ENCODE measurements around the gene OR2B2. TPM values are rescaled to one million over a fixed set of nuclear protein-coding genes. Genes with fewer than 3 reads are reported as not detected.
A peak's percentile ranks its signal among the peaks of the same experiment; 100 is the strongest.

The OR2B2 gene
- total and polyA plus RNA-seq, 12 donors = not detected

DNA sequence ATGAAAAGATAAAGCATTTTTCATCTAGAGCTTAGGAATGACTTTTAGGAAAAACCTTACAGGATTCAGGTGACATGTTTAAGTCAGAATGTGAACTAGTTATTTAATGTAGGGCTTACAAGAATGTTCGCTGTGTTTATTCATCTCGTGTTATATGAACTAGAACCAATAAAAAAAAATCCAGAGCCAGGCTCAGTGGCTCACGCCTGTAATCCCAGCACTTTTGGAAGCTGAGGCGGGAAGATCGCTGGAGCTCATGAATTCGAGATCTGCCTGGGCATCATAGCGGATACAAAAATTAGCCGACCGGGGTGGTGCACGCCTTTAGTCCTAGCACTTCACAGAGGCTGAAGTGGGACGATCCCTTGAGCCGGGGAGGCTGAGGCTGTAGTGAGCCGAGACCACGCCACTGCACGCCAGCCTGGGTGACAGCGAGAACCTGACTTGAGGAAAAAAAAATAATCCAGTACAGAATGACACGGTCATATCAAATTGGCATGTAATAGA lies 46.3 kb downstream of the OR2B2 start:
- Histone ChIP-seq H3K9me3 (replicated peaks in 1 of 3) (no peaks in the 10 kb centered on the region), H3K4me1 (replicated peaks in 1 of 2) (peaks cover 6 to 24% of the 10 kb centered on the region in 2 donors), H3K4me3 (peak overlapping the region in 2 of 4 donors; percentile 52 to 56), H3K27ac (peak overlapping the region in 1 of 5 donors; percentile 74), H3K27me3 (peaks cover 21% of the 10 kb centered on the region), H3K36me3 (replicated peaks in 1 of 2) (no peaks in the 10 kb centered on the region)
- peak in 1 of 7 donors; percentile 6 for DNase-seq
- intact Hi-C loops (cut with DNase I) = no loop called here
- WGBS, 4 donors = 2% methylated on average over 17 of the region's 17 CpGs
- TF ChIP-seq CTCF (IDR thresholded peaks at IDR 0.05) (no peak), POLR2A (IDR thresholded peaks at IDR 0.05) (no peak)

GRCh38 chr6:27864906-27865849 lies 47.0 kb downstream of the OR2B2 start:
- peaks cover 21% of the 10 kb centered on the region for H3K27me3 ChIP-seq
- peak; percentile 48 to 80 (median 74) for DNase-seq
- H3K36me3 ChIP-seq (replicated peaks in 1 of 2) = no peaks in the 10 kb centered on the region
- peak overlapping the region; percentile 18 to 78 (median 54) for H3K4me3 ChIP-seq
- intact Hi-C loops (cut with DNase I) = no loop called here
- TF ChIP-seq POLR2A (IDR thresholded peaks at IDR 0.05) = peak; percentile 73 to 79
- TF ChIP-seq CTCF (IDR thresholded peaks at IDR 0.05) = no peak
- H3K4me1 ChIP-seq (replicated peaks in 1 of 2) = peaks cover 6 to 24% of the 10 kb centered on the region in 2 donors
- 0 to 1% (median 0%) methylated on average over 31 to 58 of the region's 58 CpGs for WGBS, 4 donors
- H3K27ac ChIP-seq = peak overlapping the region in 4 of 5 donors; percentile 29 to 74 (median 66)
- H3K9me3 ChIP-seq (replicated peaks in 1 of 3) = no peaks in the 10 kb centered on the region

DNA sequence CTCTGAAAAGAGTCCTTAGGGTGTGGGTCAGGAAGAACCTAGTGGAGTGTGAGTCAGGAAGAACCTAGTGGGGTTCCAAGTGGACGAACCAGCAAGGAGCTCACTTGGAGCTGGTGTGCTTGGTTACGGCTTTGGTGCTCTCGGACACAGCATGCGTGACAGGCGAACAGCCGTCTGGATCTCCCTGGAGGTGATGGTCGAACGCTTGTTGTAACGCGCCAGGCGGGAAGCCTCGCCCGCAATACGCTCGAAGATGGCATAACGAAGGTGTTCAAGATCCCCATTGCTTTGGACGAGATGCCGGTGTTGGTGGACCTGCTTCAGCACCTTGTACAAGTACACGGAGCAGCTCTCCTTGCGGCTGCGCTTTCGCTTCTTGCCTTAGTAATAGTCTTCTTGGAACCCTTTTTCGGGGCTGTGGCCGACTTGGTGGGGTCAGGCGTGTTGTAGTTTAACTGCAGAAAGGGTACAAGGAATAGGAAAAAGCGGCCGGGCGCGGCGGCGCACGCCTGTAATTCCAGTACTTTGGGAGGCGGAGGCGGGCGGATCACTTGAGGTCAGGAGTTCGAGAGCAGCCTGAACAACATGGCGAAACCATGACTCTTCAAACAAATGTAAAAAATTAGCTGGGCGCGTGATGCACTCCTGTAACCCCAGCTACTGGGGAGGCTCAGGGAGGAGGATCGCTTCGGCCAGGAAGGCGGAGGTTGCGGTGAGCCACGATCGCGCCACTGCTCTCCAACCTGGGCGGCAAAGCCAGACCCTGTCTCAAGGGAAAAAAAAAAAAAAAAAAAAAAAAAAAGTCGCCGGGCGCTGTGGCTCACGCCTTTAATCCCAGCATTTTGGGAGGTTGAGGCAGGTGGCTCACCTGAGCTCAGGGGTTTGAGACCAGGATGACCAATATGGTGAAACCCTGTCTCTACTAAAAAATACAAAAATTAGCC lies 48.0 kb downstream of the OR2B2 start:
- intact Hi-C loops (cut with DNase I) = no loop called here
- Histone ChIP-seq H3K9me3 (replicated peaks in 1 of 3) (no peaks in the 10 kb centered on the region), H3K4me1 (replicated peaks in 1 of 2) (peaks cover 6 to 24% of the 10 kb centered on the region in 2 donors), H3K27me3 (peaks cover 19% of the 10 kb centered on the region), H3K36me3 (replicated peaks in 1 of 2) (no peaks in the 10 kb centered on the region), H3K4me3 (peak overlapping the region in 3 of 4 donors; percentile 52 to 78 (median 56)), H3K27ac (peak overlapping the region in 4 of 5 donors; percentile 13 to 68 (median 46))
- WGBS, 4 donors = 28 to 43% (median 37%) methylated on average over 48 to 51 of the region's 51 CpGs
- peak in 4 of 7 donors; percentile 8 to 61 (median 25) for DNase-seq
- no peak for TF ChIP-seq CTCF (IDR thresholded peaks at IDR 0.05)
